Mesenchymal stem cell (in vitro differentiated cells and primary cell): Measurements from ENCODE around the gene PRKCA.
A peak's percentile ranks its signal among the peaks of the same experiment; 100 is the strongest.

ENCODE experiments used
- DNase-seq: peaks from one replicate; pipeline ENCODE4 v3.0.0-alpha.2; 2013
- H2AFZ ChIP-seq: one replicate; pipeline ENCODE4 v1.6.1; 2013; ENCODE audit warnings: low read depth, mild to moderate bottlenecking, control low read depth, inconsistent platforms, low read length, moderate library complexity
- H2AK5ac ChIP-seq: 2 replicates; pipeline ENCODE4 v1.6.1; 2013; ENCODE audit warnings: low read length, moderate library complexity, mild to moderate bottlenecking, inconsistent platforms; ENCODE audit not compliant: severe bottlenecking
- H2BK120ac ChIP-seq: one replicate; pipeline ENCODE4 v1.6.1; 2013; ENCODE audit warnings: low read depth, mild to moderate bottlenecking, inconsistent platforms, low read length, moderate library complexity
- H2BK12ac ChIP-seq, 2 experiments: one replicate each; pipeline ENCODE4 v1.6.1; 2013; ENCODE audit warnings: inconsistent platforms in 2 of 2, low read length in 2 of 2, mild to moderate bottlenecking in 2 of 2, moderate library complexity in 2 of 2, control low read depth in 1 of 2
- H2BK15ac ChIP-seq: one replicate; pipeline ENCODE4 v1.6.1; 2013; ENCODE audit warnings: mild to moderate bottlenecking, low read depth, inconsistent platforms; ENCODE audit not compliant: poor library complexity, severe bottlenecking
- H2BK5ac ChIP-seq: 2 replicates; pipeline ENCODE4 v1.6.1; 2013; ENCODE audit warnings: low read depth, mild to moderate bottlenecking, low read length, control low read depth, inconsistent platforms; ENCODE audit not compliant: poor library complexity, severe bottlenecking
- H3K14ac ChIP-seq, 2 experiments: one replicate each; pipeline ENCODE4 v1.6.1; 2013; ENCODE audit warnings: inconsistent platforms in 2 of 2, low read length in 2 of 2, control low read depth in 1 of 2, mild to moderate bottlenecking in 1 of 2, moderate library complexity in 1 of 2
- H3K18ac ChIP-seq, 2 experiments: one replicate each; pipeline ENCODE4 v1.6.1; 2013; ENCODE audit warnings: inconsistent platforms in 2 of 2, low read length in 2 of 2, control low read depth in 1 of 2, low read depth in 1 of 2, mild to moderate bottlenecking in 1 of 2
- H3K23ac ChIP-seq, 2 experiments: one replicate each; pipeline ENCODE4 v1.6.1; 2013; ENCODE audit warnings: inconsistent platforms in 2 of 2, low read length in 2 of 2, mild to moderate bottlenecking in 2 of 2, moderate library complexity in 2 of 2, control low read depth in 1 of 2
- H3K27ac ChIP-seq: 2 replicates; pipeline ENCODE4 v1.5.1; 2013; ENCODE audit warnings: mild to moderate bottlenecking, moderate library complexity, low read length, control low read depth, inconsistent platforms; ENCODE audit not compliant: poor library complexity, severe bottlenecking
- H3K27me3 ChIP-seq, 2 experiments: 2 replicates each; pipeline versions ENCODE4 v1.6.1 to v1.7.0; 2013; ENCODE audit warnings: low read length in 2 of 2, mild to moderate bottlenecking in 2 of 2, moderate library complexity in 2 of 2, control low read depth in 1 of 2, inconsistent platforms in 1 of 2; ENCODE audit not compliant: control insufficient read depth in 1 of 2, insufficient read depth in 1 of 2
- H3K36me3 ChIP-seq, 2 experiments: 2 replicates each; pipeline versions ENCODE4 v1.6.1 to v1.7.0; 2013; ENCODE audit warnings: low read length in 2 of 2, control low read depth in 1 of 2, inconsistent platforms in 1 of 2, low read depth in 1 of 2, mild to moderate bottlenecking in 1 of 2; ENCODE audit not compliant: insufficient read depth in 2 of 2, control insufficient read depth in 1 of 2
- H3K4ac ChIP-seq, 2 experiments: one replicate each; pipeline ENCODE4 v1.6.1; 2013; ENCODE audit warnings: inconsistent platforms in 2 of 2, low read length in 2 of 2, mild to moderate bottlenecking in 2 of 2, moderate library complexity in 2 of 2, control low read depth in 1 of 2, low read depth in 1 of 2
- H3K4me1 ChIP-seq: 2 replicates; pipeline ENCODE4 v1.6.1; 2013; ENCODE audit warnings: low read depth, low read length, control low read depth; ENCODE audit not compliant: control insufficient read depth, insufficient read depth
- H3K4me2 ChIP-seq: 2 replicates; pipeline ENCODE4 v1.6.1; 2013; ENCODE audit warnings: low read length, mild to moderate bottlenecking, inconsistent platforms; ENCODE audit not compliant: poor library complexity, severe bottlenecking
- H3K4me3 ChIP-seq, 2 experiments: 2 replicates each; pipeline versions ENCODE4 v1.5.1 to v1.7.0; 2013; ENCODE audit warnings: low read length in 2 of 2, mild to moderate bottlenecking in 2 of 2, control low read depth in 1 of 2, low read depth in 1 of 2; ENCODE audit not compliant: insufficient read depth in 1 of 2
- H3K79me1 ChIP-seq: replicated peaks from 2 replicates; pipeline ENCODE4 v1.6.1; 2013; ENCODE audit warnings: mild to moderate bottlenecking, control low read depth, low read length, inconsistent platforms; ENCODE audit not compliant: poor library complexity, severe bottlenecking
- H3K9ac ChIP-seq: 2 replicates; pipeline ENCODE4 v1.7.0; 2013; ENCODE audit warnings: mild to moderate bottlenecking, low read length, moderate library complexity
- H3K9me3 ChIP-seq: 2 replicates; pipeline ENCODE4 v1.7.0; 2013; ENCODE audit warnings: mild to moderate bottlenecking, low read length; ENCODE audit not compliant: control insufficient read depth
- H4K8ac ChIP-seq: one replicate; pipeline ENCODE4 v1.6.1; 2013; ENCODE audit warnings: inconsistent platforms, mild to moderate bottlenecking, low read length, moderate library complexity
- H4K91ac ChIP-seq: one replicate; pipeline ENCODE4 v1.6.1; 2013; ENCODE audit warnings: mild to moderate bottlenecking, low read length, inconsistent platforms
- WGBS: methylation state at CpG from one replicate; pipeline ENCODE4 v1.1.7; 2013; ENCODE audit warnings: mixed read lengths; 5-methylcytosine and 5-hydroxymethylcytosine counted together

The PRKCA gene

GRCh38 chr17:66273586-66273848 lies 28.9 kb upstream of the PRKCA start:
- Histone ChIP-seq H3K79me1 (no peaks in the 10 kb centered on the region), H2BK5ac (no peak overlapping the region), H3K4ac (no peak overlapping the region), H3K4me1 (peaks cover 13% of the 10 kb centered on the region), H3K4me2 (no peak overlapping the region), H2AFZ (no peak overlapping the region), H2AK5ac (no peak overlapping the region), H2BK15ac (no peak overlapping the region), H3K9me3 (no peaks in the 10 kb centered on the region), H2BK120ac (no peak overlapping the region), H4K8ac (no peak overlapping the region), H2BK12ac (no peak overlapping the region), H3K23ac (no peak overlapping the region), H3K9ac (peak overlapping the region; percentile 13), H3K4me3 (no peak overlapping the region), H3K27me3 (no peaks in the 10 kb centered on the region), H3K14ac (no peak overlapping the region), H3K27ac (peak overlapping the region; percentile 36), H3K18ac (no peak overlapping the region), H3K36me3 (no peaks in the 10 kb centered on the region), H4K91ac (no peak overlapping the region)
- DNase-seq = no peak

GRCh38 chr17:66275651-66276050 lies 26.8 kb upstream of the PRKCA start:
- Histone ChIP-seq H3K4me1 (peaks cover 12% of the 10 kb centered on the region), H3K18ac (no peak overlapping the region), H3K9ac (no peak overlapping the region), H4K8ac (no peak overlapping the region), H2BK12ac (no peak overlapping the region), H3K4ac (no peak overlapping the region), H2BK15ac (peak overlapping the region; percentile 2), H3K4me3 (no peak overlapping the region), H2AFZ (no peak overlapping the region), H4K91ac (no peak overlapping the region), H3K23ac (no peak overlapping the region), H3K14ac (no peak overlapping the region), H3K36me3 (no peaks in the 10 kb centered on the region), H2BK5ac (no peak overlapping the region), H3K79me1 (no peaks in the 10 kb centered on the region), H2AK5ac (no peak overlapping the region), H3K4me2 (peak overlapping the region; percentile 19), H3K9me3 (no peaks in the 10 kb centered on the region), H3K27ac (no peak overlapping the region), H3K27me3 (no peaks in the 10 kb centered on the region), H2BK120ac (no peak overlapping the region)
- DNase-seq = peak; percentile 78
- 38% methylated on average over 6 of the region's 6 CpGs for WGBS

- Histone ChIP-seq H3K36me3 (no peaks in the 10 kb centered on the region), H2BK120ac (no peak overlapping the region)
- whole genome bisulfite sequencing = 92% methylated on average over 3 of the region's 3 CpGs
These were observed 26.0 kb upstream of the PRKCA start for GRCh38 chr17:66276328-66276937.

GRCh38 chr17:66277191-66277590 lies 25.2 kb upstream of the PRKCA start:
- no peak overlapping the region for H3K4ac ChIP-seq
- no peak overlapping the region for H4K91ac ChIP-seq
- no peak for DNase-seq
- H2BK15ac ChIP-seq = peak overlapping the region; percentile 41
- H3K27ac ChIP-seq = no peak overlapping the region
- no peak overlapping the region for H2AFZ ChIP-seq
- no peak overlapping the region for H2BK12ac ChIP-seq
- H3K18ac ChIP-seq = no peak overlapping the region
- H4K8ac ChIP-seq = no peak overlapping the region
- H3K23ac ChIP-seq = no peak overlapping the region
- H3K9ac ChIP-seq = no peak overlapping the region
- H3K4me2 ChIP-seq = no peak overlapping the region
- WGBS = 88% methylated on average over 2 of the region's 2 CpGs
- H3K36me3 ChIP-seq = no peaks in the 10 kb centered on the region
- H3K14ac ChIP-seq = no peak overlapping the region
- H2AK5ac ChIP-seq = no peak overlapping the region
- no peaks in the 10 kb centered on the region for H3K27me3 ChIP-seq
- no peak overlapping the region for H2BK120ac ChIP-seq
- H3K79me1 ChIP-seq = no peaks in the 10 kb centered on the region
- no peak overlapping the region for H2BK5ac ChIP-seq
- H3K9me3 ChIP-seq = no peaks in the 10 kb centered on the region
- H3K4me1 ChIP-seq = peaks cover 12% of the 10 kb centered on the region
- no peak overlapping the region for H3K4me3 ChIP-seq

More at GRCh38 chr17:66276328-66276937, 26.0 kb upstream of the PRKCA start:
- Histone ChIP-seq H3K4ac (no peak overlapping the region), H3K23ac (no peak overlapping the region), H3K4me2 (no peak overlapping the region), H2AFZ (no peak overlapping the region), H3K4me1 (peaks cover 12% of the 10 kb centered on the region), H2BK15ac (no peak overlapping the region), H4K91ac (no peak overlapping the region), H3K27me3 (no peaks in the 10 kb centered on the region), H3K18ac (no peak overlapping the region), H2AK5ac (peak overlapping the region; percentile 17), H3K9ac (peak overlapping the region; percentile 19), H3K4me3 (peak overlapping the region in 1 of 2 experiments; percentile 35), H3K27ac (no peak overlapping the region), H3K9me3 (no peaks in the 10 kb centered on the region), H2BK12ac (no peak overlapping the region), H2BK5ac (peak overlapping the region; percentile 12), H3K14ac (no peak overlapping the region), H4K8ac (no peak overlapping the region), H3K79me1 (no peaks in the 10 kb centered on the region)
- peak; percentile 43 for DNase-seq
